Small intestine (tissue), 7 donors: ENCODE results near the gene IFRD2. TPM values are rescaled to one million over a fixed set of nuclear protein-coding genes. Genes with fewer than 3 reads are reported as not detected.

Source experiments
- DNase-seq, 2 donors: peaks; one replicate each; pipeline versions ENCODE4 v3.0.0 to v3.0.0-alpha.2; 2013
- FAIRE-seq: peaks from 2 replicates; lab custom pipeline; 2012; peaks lifted over from hg19 to GRCh38; lab: Jason Lieb, UNC
- H3K27ac ChIP-seq, 3 donors: one replicate each; pipeline ENCODE4 v1.5.1; 2013; ENCODE audit warnings: low read length in 2 of 3, mild to moderate bottlenecking in 2 of 3, control low read depth in 1 of 3, inconsistent platforms in 1 of 3, low read depth in 1 of 3, moderate library complexity in 1 of 3
- H3K27me3 ChIP-seq, 3 donors: one replicate each; pipeline ENCODE4 v1.6.1; 2013; ENCODE audit warnings: low read length in 3 of 3, inconsistent platforms in 1 of 3; ENCODE audit not compliant: control insufficient read depth in 3 of 3, insufficient read depth in 3 of 3
- H3K36me3 ChIP-seq, 3 donors: one replicate each; pipeline ENCODE4 v1.6.1; 2013; ENCODE audit warnings: low read length in 3 of 3, inconsistent platforms in 1 of 3, low read depth in 1 of 3, mild to moderate bottlenecking in 1 of 3, moderate library complexity in 1 of 3; ENCODE audit not compliant: control insufficient read depth in 3 of 3, insufficient read depth in 2 of 3
- H3K4me1 ChIP-seq, 3 donors: one replicate each; pipeline ENCODE4 v1.6.1; 2013; ENCODE audit warnings: low read length in 2 of 3, inconsistent platforms in 1 of 3, low read depth in 1 of 3, mild to moderate bottlenecking in 1 of 3, moderate library complexity in 1 of 3; ENCODE audit not compliant: control insufficient read depth in 3 of 3, insufficient read depth in 2 of 3
- H3K4me3 ChIP-seq, 3 donors: one replicate each; pipeline ENCODE4 v1.5.1; 2013; ENCODE audit warnings: low read length in 3 of 3, control low read depth in 1 of 3, inconsistent platforms in 1 of 3, low read depth in 1 of 3, mild to moderate bottlenecking in 1 of 3, moderate library complexity in 1 of 3
- H3K9me3 ChIP-seq, 2 donors: one replicate each; pipeline ENCODE4 v1.6.1; 2013; ENCODE audit warnings: low read depth in 1 of 2, low read length in 1 of 2; ENCODE audit not compliant: control insufficient read depth in 2 of 2, insufficient read depth in 1 of 2
- WGBS, 3 donors: extraction: QIAGEN DNeasy Blood & Tissue Kit; methylation state at CpG; one replicate each; pipeline ENCODE4 v1.1.7; 2013; 5-methylcytosine and 5-hydroxymethylcytosine counted together
- polyA plus RNA-seq, 4 donors: library from polyadenylated mRNA; stranded (reverse) in 3 of 4; unstranded in 1 of 4; fragments of 200-250 nt in 3 of 4; fragments of 120-200 nt in 1 of 4; gene quantifications; one replicate each; pipeline versions ENCODE4 v1.2.1 to v1.2.3, GENCODE V29; 2013
- donor health status: healthy with polysubstance abuse.
- donor health status: control.
- donor health status: control.
- donor health status: Bipolar disorder and iron deficiency.
- donor health status: healthy.

IFRD2 gene
- polyA plus RNA-seq, 4 donors, result 46.3 to 93.4 (median 71.0) TPM

- peak overlapping the region; percentile 89 to 95 (median 95) for H3K4me3 ChIP-seq
- peaks cover 14 to 61% (median 14%) of the 10 kb centered on the region in 3 donors for H3K36me3 ChIP-seq
- H3K27me3 ChIP-seq, result no peaks in the 10 kb centered on the region
- no peak for DNase-seq
- H3K9me3 ChIP-seq, result no peaks in the 10 kb centered on the region
- WGBS, 3 donors, result 56 to 76% (median 74%) methylated on average over 4 of the region's 4 CpGs
- no peak for FAIRE-seq
- peak overlapping the region in 1 of 3 donors; percentile 67 for H3K27ac ChIP-seq
- peaks cover 0 to 42% (median 6%) of the 10 kb centered on the region in 3 donors for H3K4me1 ChIP-seq
These were observed 34.9 kb upstream of the IFRD2 start for GRCh38 chr3:50327129-50327528.

GRCh38 chr3:50326182-50326541, 33.9 kb upstream of the IFRD2 start:
- Histone ChIP-seq H3K36me3 (peaks cover 8 to 51% (median 11%) of the 10 kb centered on the region in 3 donors), H3K4me3 (no peak overlapping the region), H3K9me3 (no peaks in the 10 kb centered on the region), H3K27me3 (no peaks in the 10 kb centered on the region), H3K27ac (no peak overlapping the region), H3K4me1 (peaks cover 0 to 46% (median 6%) of the 10 kb centered on the region in 3 donors)
- no peak for DNase-seq
- 90 to 93% (median 91%) methylated on average over 8 of the region's 8 CpGs for WGBS, 3 donors
- no peak for FAIRE-seq

- Histone ChIP-seq H3K36me3 (peaks cover 7 to 46% (median 8%) of the 10 kb centered on the region in 3 donors), H3K27ac (no peak overlapping the region), H3K4me1 (peaks cover 0 to 46% (median 6%) of the 10 kb centered on the region in 3 donors), H3K27me3 (no peaks in the 10 kb centered on the region), H3K4me3 (no peak overlapping the region), H3K9me3 (no peaks in the 10 kb centered on the region)
- FAIRE-seq (no peak), DNase-seq (no peak)
- WGBS, 3 donors, result 81 to 89% (median 85%) methylated on average over 11 of the region's 11 CpGs
These were observed 33.4 kb upstream of the IFRD2 start for GRCh38 chr3:50325497-50326181.

- Histone ChIP-seq H3K36me3 (peaks cover 2 to 45% (median 3%) of the 10 kb centered on the region in 3 donors), H3K4me1 (peaks cover 0 to 50% (median 7%) of the 10 kb centered on the region in 3 donors), H3K9me3 (no peaks in the 10 kb centered on the region), H3K27me3 (no peaks in the 10 kb centered on the region), H3K4me3 (no peak overlapping the region), H3K27ac (peak overlapping the region in 1 of 3 donors; percentile 17)
- DNase-seq, result no peak
- WGBS, 3 donors, result 82 to 87% (median 83%) methylated on average over 2 of the region's 2 CpGs
- no peak for FAIRE-seq
These were observed 32.9 kb upstream of the IFRD2 start for GRCh38 chr3:50325113-50325480.

- Histone ChIP-seq H3K36me3 (peaks cover 0 to 45% (median 3%) of the 10 kb centered on the region in 3 donors), H3K4me1 (peaks cover 2 to 55% (median 9%) of the 10 kb centered on the region in 3 donors), H3K27ac (peak overlapping the region in 2 of 3 donors; percentile 55 to 96), H3K9me3 (no peaks in the 10 kb centered on the region), H3K27me3 (no peaks in the 10 kb centered on the region), H3K4me3 (no peak overlapping the region)
- 37 to 49% (median 46%) methylated on average over 4 of the region's 4 CpGs for WGBS, 3 donors
- no peak for FAIRE-seq
- peak; percentile 64 to 90 for DNase-seq
These were observed 32.3 kb upstream of the IFRD2 start for GRCh38 chr3:50324351-50325112.

- peak overlapping the region in 2 of 3 donors; percentile 55 to 96 for H3K27ac ChIP-seq
- no peak for FAIRE-seq
- no peaks in the 10 kb centered on the region for H3K9me3 ChIP-seq
- 54 to 71% (median 58%) methylated on average over 5 of the region's 5 CpGs for WGBS, 3 donors
- H3K4me3 ChIP-seq, result no peak overlapping the region
- H3K27me3 ChIP-seq, result no peaks in the 10 kb centered on the region
- no peak for DNase-seq
- peaks cover 2 to 62% (median 9%) of the 10 kb centered on the region in 3 donors for H3K4me1 ChIP-seq
- peaks cover 0 to 45% (median 3%) of the 10 kb centered on the region in 3 donors for H3K36me3 ChIP-seq
These were observed 31.5 kb upstream of the IFRD2 start for GRCh38 chr3:50323614-50324199.

GRCh38 chr3:50323092-50323600, 30.9 kb upstream of the IFRD2 start:
- DNase-seq (no peak), FAIRE-seq (no peak)
- Histone ChIP-seq H3K36me3 (peaks cover 0 to 48% (median 3%) of the 10 kb centered on the region in 3 donors), H3K9me3 (no peaks in the 10 kb centered on the region), H3K27ac (peak overlapping the region; percentile 77 to 96 (median 94)), H3K4me3 (no peak overlapping the region), H3K27me3 (no peaks in the 10 kb centered on the region), H3K4me1 (peaks cover 2 to 62% (median 9%) of the 10 kb centered on the region in 3 donors)
- WGBS, 3 donors, result 31 to 43% (median 36%) methylated on average over 4 of the region's 4 CpGs
